SW480 (cell line): ENCODE data around the gene GNGT2.
"Not testable (repeated sequence)": the region's sequence is repeated elsewhere in the genome, so short reads cannot be mapped to it uniquely, and the experiment has no call there.

Experiments
- DNase-seq: peaks from one replicate; pipeline ENCODE4 v3.0.0-alpha.2; 2016; ENCODE audit warnings: low spot score

Gene GNGT2

GRCh38 chr17:49203796-49204195 is 6.6 kb downstream of the GNGT2 start:
- DNase-seq = no peak

- no peak for DNase-seq
These were observed 8.9 kb downstream of the GNGT2 start for GRCh38 chr17:49201481-49201927.

GRCh38 chr17:49200423-49201083 is 9.8 kb downstream of the GNGT2 start:
- DNase-seq = no peak

- DNase-seq = no peak
These were observed 12.2 kb downstream of the GNGT2 start for GRCh38 chr17:49198211-49198610.

GRCh38 chr17:49197346-49197998 is 12.9 kb downstream of the GNGT2 start:
- no peak for DNase-seq

- no peak for DNase-seq
These were observed 13.9 kb downstream of the GNGT2 start for GRCh38 chr17:49196520-49196919.

GRCh38 chr17:49195751-49196150 is 14.6 kb downstream of the GNGT2 start:
- DNase-seq = no peak

- no peak for DNase-seq
These were observed 16.1 kb downstream of the GNGT2 start for GRCh38 chr17:49194297-49194607.

GRCh38 chr17:49193513-49194296 is 16.7 kb downstream of the GNGT2 start:
- DNase-seq = peak; percentile 90

GRCh38 chr17:49191917-49192741 is 18.2 kb downstream of the GNGT2 start:
- peak; percentile 96 for DNase-seq

- no peak for DNase-seq
These were observed 18.9 kb downstream of the GNGT2 start for GRCh38 chr17:49191409-49191916.

GRCh38 chr17:49190932-49191331 is 19.4 kb downstream of the GNGT2 start:
- DNase-seq = peak; percentile 13

- no peak for DNase-seq
These were observed 23.1 kb downstream of the GNGT2 start for GRCh38 chr17:49187301-49187700.

GRCh38 chr17:49185381-49185780 is 25.0 kb downstream of the GNGT2 start:
- not testable (repeated sequence) for DNase-seq

GRCh38 chr17:49184522-49184921 is 25.9 kb downstream of the GNGT2 start:
- not testable (repeated sequence) for DNase-seq

GRCh38 chr17:49183801-49184200 is 26.6 kb downstream of the GNGT2 start:
- no peak for DNase-seq

GRCh38 chr17:49183341-49183740 is 27.0 kb downstream of the GNGT2 start:
- no peak for DNase-seq

GRCh38 chr17:49180998-49181635 is 29.3 kb downstream of the GNGT2 start:
- DNase-seq = no peak

- DNase-seq = peak; percentile 43
These were observed 30.1 kb downstream of the GNGT2 start for GRCh38 chr17:49180303-49180702.

GRCh38 chr17:49175978-49176377 is 34.4 kb downstream of the GNGT2 start:
- DNase-seq = not testable (repeated sequence)

GRCh38 chr17:49170711-49171110 is 39.7 kb downstream of the GNGT2 start:
- not testable (repeated sequence) for DNase-seq
